ENCODE results near the gene SYNJ2BP.

SYNJ2BP gene

GRCh38 chr14:70392676-70393075, 24.2 kb downstream of the SYNJ2BP start:
- TF ChIP-seq, protein P1, sequence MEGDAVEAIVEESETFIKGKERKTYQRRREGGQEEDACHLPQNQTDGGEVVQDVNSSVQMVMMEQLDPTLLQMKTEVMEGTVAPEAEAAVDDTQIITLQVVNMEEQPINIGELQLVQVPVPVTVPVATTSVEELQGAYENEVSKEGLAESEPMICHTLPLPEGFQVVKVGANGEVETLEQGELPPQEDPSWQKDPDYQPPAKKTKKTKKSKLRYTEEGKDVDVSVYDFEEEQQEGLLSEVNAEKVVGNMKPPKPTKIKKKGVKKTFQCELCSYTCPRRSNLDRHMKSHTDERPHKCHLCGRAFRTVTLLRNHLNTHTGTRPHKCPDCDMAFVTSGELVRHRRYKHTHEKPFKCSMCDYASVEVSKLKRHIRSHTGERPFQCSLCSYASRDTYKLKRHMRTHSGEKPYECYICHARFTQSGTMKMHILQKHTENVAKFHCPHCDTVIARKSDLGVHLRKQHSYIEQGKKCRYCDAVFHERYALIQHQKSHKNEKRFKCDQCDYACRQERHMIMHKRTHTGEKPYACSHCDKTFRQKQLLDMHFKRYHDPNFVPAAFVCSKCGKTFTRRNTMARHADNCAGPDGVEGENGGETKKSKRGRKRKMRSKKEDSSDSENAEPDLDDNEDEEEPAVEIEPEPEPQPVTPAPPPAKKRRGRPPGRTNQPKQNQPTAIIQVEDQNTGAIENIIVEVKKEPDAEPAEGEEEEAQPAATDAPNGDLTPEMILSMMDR (IDR thresholded peaks at IDR 0.05; ENCODE audit: extremely low read depth, insufficient read depth, missing control alignments): no peak
- no peak for DNase-seq (ENCODE audit: low spot score)
- in situ Hi-C loops (cut with MboI; ENCODE audit: low pct_unique_long_range_greater_than_20kb, low sequenced_read_pairs, unreplicated experiment): no loop called here

GRCh38 chr14:70391493-70392391, 25.1 kb downstream of the SYNJ2BP start:
- no peak for DNase-seq (ENCODE audit: low spot score)
- TF ChIP-seq, protein P1 (IDR thresholded peaks at IDR 0.05; ENCODE audit: extremely low read depth, insufficient read depth, missing control alignments): no peak
- in situ Hi-C loops (cut with MboI; ENCODE audit: low pct_unique_long_range_greater_than_20kb, low sequenced_read_pairs, unreplicated experiment): no loop called here

DNA sequence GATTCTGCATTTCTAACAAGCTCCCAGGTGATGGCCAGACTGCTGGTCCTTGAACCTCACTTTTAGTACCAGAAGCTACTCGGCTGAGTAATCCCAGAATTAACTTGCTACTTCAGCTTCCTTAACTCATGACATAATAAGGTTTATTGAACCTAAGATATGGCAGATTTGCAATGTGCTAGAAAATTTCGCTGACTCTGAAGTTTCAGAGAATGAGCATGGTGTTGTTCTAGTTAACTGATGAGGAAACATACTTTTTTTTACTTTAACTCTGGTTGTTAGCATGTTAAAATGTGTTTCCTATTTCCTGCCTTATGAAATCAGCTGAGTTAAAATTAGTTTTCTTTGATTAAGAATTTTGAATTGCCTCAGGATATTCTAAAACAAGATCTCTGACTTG, 34.4 kb downstream of the SYNJ2BP start:
- TF ChIP-seq, protein P1 (IDR thresholded peaks at IDR 0.05; ENCODE audit: extremely low read depth, insufficient read depth, missing control alignments): no peak
- no peak for DNase-seq (ENCODE audit: low spot score)
- in situ Hi-C loops (cut with MboI; ENCODE audit: low pct_unique_long_range_greater_than_20kb, low sequenced_read_pairs, unreplicated experiment): no loop called here

DNA sequence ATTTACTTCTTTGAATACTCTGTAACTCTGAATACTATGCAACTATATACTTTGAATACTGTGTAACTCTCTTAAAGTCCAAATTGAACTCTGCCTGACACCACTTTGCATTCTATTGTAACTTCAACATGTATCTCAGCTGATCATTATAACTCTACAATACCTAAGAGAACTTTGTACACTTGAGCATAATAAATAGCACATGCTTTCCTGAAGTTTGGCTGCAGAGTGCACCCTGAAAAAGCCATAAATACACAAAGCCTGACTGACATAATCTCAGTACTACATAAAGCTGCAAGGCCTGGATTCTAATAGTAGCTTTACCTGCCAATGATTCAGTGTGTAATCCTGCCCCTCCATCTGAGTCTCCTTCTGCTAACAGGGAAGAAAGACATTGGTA, 36.1 kb downstream of the SYNJ2BP start:
- in situ Hi-C loops (cut with MboI; ENCODE audit: low pct_unique_long_range_greater_than_20kb, low sequenced_read_pairs, unreplicated experiment): no loop called here

GRCh38 chr14:70378696-70379095, 38.2 kb downstream of the SYNJ2BP start:
- no peak for DNase-seq (ENCODE audit: low spot score)
- TF ChIP-seq, protein P1 (IDR thresholded peaks at IDR 0.05; ENCODE audit: extremely low read depth, insufficient read depth, missing control alignments): no peak
- in situ Hi-C loops (cut with MboI; ENCODE audit: low pct_unique_long_range_greater_than_20kb, low sequenced_read_pairs, unreplicated experiment): no loop called here

More for the DNA sequence above, 36.1 kb downstream of the SYNJ2BP start:
- DNase-seq (ENCODE audit: low spot score): no peak
- TF ChIP-seq, protein P1 (IDR thresholded peaks at IDR 0.05; ENCODE audit: extremely low read depth, insufficient read depth, missing control alignments): no peak

Data from GM13977 (cell line).